HG03039 (cell line): ENCODE measurements around the gene STMN1.
"Not testable (repeated sequence)": the region's sequence is repeated elsewhere in the genome, so short reads cannot be mapped to it uniquely, and the experiment has no call there.

Experiments
- ATAC-seq: cut with Tn5 transposase; IDR thresholded peaks from one replicate; pipeline ENCODE4 v1.9.1; 2021; ENCODE audit warnings: mild to moderate bottlenecking, moderate library complexity; ENCODE audit not compliant: unreplicated experiment

The STMN1 gene

DNA sequence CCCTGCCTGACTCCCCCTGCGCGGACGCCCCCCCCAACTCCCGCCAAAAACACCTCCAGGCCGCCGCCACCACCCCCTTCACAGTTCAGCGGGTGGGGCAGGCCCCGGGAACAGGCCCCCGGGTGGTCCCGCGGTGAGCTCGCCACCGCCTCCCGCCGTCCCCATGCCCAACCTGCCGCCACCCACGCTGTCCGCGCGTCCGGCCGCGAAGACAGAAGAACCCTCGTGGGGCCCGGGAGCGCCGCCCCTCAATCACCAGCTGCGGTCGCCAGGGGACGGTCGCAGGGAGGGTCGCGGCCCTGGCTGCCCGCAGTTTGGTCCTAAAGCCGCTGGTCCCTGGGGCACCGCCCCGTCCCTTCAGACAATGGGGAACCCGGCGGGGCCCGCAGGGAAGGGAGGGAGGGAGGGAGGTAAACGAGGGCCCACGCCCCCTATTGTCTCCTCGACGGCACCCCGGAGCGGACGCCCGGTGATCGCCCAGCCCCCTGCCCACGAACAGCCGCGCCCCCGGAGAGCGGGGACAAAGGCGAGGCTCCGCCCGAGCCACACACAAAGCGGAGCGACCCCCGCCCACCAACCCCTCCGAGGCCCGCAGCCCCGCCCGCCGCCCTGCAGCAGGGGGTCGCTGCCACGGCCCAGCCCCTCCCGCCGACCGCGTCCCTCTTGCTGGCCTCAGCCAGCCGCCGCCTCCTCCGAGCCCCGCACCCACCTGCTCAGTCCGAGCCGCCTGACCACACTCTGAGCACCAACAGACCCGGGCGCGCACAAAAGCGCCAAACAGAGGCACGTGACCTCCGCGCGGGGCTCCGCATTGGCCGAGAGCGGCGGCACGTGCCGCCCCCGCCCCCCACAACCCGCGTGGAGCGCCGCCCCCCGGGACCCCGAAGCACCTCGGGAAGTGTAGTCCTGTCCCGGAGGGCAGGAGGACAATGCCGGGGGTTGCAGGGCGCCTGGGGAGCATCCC, at the start of gene STMN1:
TSS of gene STMN1 (minus strand) at position 740 of the 964 bp plus-strand sequence. CDS start 1,743 bp downstream, outside the sequence.
- ATAC-seq, result peak; percentile 41

DNA sequence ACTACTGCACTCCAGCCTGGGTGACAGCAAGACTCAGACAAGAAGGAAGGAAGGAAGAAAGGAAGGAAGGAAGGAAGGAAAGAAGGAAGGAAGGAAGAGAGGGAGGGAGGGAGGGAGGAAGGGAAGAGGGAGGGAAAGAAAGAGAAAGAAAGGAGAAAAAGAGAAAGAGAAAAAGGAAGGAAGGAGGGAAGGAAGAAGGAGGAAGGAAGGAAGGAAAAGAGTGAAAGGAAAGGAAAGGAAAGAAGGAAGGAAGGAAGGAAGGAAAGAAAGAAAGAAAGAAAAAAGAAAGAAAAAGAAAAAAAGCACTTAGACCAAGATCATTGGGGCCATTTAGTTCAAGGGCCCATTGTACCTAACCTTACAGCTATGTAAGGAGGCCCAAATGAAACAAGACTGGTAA, 49.3 kb upstream of the STMN1 start:
- no peak for ATAC-seq

DNA sequence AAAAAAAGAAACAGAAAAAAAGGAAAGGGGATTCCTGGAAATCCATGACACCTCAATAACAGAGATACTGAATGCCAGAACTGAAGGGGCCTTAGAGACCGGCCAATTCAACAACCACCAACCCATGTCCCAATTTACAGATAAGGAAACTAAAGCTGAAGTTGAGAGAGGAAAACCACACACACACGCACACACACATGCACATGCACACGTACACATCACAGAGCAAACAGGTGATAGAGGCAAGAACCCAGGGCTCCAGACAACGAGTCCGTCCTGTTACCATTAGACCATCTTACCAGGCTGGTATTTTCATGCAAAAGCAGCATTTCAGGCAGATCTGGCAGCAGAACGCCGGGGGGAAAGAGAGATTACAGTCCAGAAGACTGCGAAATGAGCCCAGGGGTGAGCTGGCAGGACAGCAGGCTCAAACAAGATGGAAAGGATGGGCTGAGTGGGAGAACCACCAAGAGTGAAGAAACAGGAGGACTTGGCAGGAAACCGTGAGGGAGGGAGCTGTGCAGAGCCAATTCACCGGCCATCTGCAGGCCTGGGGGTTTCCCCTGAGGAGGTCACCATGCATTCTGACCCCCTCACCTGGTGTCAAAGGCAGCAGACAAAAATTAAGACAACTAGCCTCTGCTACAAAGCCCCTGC, 48.2 kb upstream of the STMN1 start:
- ATAC-seq, result no peak

DNA sequence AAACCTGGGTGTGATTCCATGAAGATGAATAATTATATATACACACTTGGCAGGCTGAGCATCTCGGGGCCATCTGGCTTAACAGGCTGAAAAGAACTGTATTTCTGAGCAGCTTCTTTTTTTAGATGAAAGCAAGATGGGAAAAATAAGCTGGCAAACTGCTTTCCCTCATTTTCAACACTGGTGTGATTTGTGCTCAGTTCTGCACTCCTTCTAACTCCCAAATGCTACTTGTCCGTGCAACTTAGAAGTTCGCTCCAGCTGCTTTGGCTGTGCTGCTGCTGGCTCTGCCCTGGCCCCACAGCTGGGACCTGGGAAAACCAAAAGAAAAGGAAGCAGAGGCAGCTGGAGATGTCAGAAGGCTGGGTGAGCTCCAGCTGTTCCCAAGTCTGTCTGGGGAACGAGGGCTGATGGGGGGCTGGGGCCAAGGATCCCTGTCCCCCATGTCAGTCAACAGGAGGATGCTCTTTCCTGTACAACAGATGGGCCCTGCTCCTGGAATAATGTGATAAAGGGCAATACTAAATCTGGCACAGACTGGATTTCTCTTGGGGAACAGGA, 46.7 kb upstream of the STMN1 start:
- ATAC-seq, result no peak

DNA sequence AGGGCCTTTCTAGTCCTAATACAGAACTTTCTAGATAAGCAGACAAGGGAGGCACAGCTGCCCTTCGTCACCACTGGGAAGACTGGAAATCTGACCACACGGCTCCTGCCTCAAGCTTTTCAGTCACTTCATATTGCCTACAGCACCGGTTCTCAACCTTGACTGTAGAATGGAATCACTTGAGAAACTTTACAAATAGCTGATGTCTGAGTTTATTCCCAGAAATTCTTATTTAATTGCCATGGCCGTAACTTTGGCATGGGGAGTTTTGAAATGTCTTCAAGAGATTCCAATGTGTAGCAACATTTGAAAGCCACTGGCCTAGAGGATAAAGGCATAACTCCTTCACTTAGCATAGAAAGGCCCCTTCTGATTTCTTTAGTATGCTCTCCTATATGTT, 42.4 kb upstream of the STMN1 start:
- no peak for ATAC-seq

DNA sequence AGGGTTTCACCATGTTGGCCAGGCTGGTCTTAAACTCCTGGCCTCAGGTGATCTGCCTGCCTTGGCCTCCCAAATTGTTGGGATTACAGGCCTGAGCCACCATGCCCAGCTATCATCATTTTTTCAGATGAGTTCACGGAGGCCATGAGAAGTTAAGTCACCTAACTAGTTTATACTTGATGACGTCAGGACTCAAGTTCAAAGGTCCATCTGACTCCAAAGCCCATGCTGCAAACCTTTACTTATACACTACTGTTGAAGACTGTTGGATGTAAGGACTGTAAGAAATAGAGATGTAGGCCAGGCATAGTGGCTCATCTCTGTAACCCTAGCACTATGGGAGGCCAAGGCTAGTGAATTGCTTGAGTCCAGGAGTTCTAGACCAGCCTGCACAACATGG, 40.8 kb upstream of the STMN1 start:
- no peak for ATAC-seq

DNA sequence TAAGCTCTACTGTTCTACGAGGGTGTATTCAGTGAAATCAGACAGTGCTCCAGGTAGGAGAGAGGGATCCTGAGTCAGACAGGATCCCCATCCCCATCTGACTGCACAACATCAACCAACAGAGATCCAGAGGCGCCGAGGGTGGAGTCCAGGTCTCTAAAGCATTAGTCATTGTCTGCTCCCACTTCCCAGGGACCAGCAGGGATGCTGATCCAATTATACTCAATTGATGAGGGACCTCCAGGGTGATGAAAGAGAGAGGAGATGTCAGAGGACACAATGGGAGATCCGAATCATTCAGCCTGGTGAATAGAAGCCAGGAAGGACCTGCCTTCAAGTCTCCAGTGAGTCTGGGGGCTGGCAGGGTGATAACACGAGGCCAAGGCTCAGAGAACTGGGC, 39.5 kb upstream of the STMN1 start:
- ATAC-seq, result no peak

DNA sequence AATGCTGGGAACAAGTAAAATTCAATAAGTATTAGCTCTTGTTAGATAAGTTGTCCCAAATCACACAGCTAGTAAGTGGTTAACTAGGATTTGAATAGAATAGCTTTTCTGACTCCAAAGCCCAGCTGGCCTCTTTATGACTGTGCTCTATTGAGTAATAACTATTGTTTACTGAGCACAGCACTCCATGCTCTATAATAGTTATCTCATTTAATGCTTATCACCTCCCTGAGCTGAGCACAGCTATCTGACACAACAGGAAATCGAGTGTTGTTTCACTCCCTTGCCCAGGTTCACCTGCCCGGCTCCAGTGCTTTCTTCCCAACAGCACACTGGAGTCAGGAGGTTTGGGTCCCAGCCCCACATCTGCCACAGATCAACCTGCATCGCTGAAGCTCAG, 38.8 kb upstream of the STMN1 start:
- ATAC-seq, result no peak

DNA sequence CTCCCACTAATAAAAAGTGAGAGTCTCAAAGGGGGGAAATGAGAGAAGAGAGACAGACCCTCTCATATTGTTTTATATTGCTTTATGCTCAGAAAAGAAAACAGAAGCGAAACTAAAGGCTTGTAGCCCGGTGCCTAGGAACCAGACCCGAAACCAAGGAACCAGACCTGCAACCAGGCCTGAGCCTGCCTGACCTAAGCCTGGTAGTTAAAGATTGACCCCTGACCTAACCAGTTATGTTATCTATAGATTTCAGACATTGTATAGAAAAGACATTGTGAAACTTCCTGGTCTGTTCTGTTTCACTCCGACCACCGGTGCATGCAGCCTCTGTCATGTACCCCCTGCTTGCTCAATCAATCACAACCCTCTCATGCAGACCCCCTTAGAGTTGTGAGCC, 37.3 kb upstream of the STMN1 start:
- ATAC-seq, result not testable (repeated sequence)

DNA sequence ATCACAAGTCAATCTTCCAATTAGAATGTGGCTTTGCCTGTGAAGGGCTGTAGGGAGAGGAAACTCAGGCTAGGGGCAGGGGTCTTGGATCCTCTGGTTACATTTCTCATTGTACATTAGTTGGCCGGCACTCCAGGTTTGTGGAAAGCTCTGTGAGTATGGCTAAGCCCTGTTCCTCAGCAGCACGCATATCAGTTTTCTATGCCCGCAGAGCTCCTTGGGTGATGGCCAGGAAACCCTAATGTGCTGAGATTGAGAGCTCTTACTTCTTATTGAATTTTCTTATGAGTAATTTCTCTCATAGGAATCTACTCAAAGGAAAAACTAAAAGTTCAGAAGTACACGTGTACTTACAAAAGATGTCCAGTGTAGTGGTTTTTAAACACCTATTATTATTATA, 30.7 kb upstream of the STMN1 start:
- ATAC-seq, result no peak

DNA sequence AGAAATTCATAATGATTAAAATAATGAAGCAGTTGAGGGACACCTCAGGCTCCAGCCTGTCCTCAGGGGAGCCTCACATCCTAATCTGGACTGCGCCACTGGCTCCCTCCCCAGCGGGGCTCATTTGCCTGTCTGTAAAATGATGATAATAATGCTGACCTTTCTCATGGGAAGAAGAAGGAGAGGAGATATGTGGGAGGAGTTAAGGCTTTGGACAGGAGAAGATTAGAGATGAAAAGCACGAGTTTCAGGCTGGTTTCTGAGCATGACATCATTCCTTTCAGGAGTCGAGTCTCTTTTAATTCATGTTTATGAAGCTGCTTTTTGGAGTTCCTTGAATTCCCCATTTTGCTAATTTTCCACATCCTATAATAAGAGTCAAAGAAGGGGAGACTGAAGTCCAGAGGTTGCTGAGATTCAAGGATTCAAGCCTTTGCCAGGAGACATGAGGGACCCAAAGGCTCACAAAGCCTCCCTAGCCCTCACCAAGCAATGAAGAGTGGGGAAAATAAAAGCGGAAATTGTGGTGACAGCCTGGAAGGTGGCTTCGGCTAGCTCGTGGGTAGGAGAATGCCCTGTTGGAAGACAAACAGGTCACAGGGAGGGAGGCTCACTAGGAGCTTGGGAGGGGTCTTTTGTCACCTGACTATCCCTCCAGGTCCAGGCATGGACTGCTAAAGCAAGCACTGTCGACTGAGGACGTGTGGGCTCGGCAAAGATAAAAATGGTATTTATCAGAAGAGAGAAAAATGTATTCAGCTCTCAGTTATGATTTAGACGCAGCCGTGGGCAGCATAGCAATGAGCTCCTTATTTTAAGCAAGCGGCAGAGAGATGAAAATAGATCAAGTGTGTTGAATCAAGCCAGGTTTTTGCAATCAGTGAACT, 27.5 kb upstream of the STMN1 start:
- ATAC-seq, result no peak

DNA sequence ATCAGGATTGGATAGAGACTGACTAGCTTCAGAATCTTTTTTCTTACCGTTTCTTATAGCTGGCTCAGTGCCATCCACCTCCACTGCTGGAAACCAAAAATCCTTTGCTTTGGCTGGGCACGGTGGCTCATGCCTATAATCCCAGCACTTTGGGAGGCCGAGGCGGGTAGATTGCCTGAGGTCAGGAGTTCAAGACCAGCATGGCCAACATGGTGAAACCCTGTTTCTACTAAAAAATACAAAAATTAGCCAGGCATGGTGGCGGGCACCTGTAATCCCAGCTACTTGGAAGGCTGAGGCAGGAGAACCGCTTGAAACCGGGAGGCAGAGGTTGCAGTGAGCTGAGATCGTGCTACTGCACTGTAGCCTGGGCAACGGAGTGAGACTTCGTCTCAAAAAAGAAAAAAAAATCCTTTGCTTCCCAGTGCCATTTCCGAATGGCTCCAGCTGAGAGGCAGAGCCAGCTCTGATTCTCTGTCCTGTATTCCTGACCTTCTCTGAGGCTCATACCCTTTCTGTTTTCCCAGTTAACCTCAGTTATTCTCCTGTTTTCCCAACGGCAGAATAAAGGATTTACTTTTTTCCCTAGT, 26.7 kb upstream of the STMN1 start:
- ATAC-seq, result not testable (repeated sequence)

DNA sequence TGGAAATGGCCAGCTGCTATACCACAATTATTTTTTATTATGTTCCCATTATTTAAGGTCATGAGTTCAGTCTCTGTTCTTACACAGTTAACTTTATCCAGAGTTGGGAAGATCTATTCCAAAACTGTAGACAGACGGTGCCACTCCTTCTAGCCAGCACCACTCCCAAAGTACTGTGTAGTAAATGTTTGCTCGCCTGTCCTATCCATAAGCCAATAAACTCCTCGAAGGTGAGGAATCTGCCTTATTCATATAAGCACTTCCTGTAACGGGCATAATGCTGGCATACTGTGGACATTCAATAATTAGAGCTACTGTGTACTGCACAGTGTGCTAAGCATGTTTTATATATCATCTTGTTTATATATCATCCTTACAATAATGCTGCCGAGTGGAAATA, 26.1 kb upstream of the STMN1 start:
- no peak for ATAC-seq

DNA sequence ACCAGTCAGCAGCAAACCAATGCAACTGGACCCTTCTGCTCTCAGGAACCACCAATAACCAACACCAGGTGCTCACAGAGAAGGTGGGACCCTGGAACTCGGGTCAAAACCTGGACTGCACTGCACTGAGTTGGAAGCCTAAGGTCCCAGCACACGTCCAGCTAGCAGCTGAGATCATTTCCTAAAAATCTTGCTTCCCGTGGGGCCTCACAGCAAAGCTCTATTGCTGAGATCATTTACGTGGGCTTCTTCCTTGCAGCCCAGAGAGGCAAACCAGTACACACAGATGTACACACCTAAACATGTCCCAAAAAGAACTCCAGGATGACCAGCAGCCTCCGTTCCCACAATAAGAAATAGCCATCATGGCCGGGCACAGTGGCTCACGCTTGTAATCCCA, 22.8 kb upstream of the STMN1 start:
- no peak for ATAC-seq

DNA sequence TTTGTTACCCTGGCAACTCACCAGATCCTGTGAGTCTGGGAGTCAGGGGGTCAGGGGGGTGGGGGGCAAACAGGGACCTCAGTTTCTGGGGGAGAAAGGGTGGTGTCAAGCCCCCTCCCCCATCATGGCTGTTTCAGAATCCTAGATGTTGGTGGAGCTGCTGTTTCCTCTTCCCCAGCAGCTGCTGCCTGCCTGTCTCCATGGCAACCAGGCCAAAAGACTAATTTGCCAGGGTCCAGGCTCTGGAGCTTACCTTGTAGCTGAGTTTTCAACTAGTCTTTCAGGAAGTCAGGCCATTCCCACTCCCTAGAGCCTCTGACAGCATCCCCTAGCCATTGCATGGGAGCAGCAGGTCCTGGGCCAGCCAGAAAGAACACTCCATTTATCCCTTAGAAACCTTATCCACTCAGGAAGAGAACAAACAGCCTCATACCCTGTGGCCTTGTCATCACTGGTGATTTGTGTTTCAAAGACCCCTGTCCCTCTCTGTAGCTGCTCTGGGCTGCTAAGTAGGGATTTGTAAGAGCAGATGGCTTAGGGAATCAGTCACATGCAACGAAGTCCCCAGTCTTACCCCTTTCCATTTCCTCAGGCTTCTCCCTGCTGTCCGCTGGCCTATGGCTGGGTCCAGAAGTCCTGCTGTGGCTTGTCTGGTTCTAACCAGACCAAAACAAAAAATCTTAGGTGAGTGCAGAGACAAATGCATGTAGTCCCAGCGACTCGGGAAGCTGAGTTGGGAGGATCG, 21.5 kb upstream of the STMN1 start:
- ATAC-seq, result no peak

DNA sequence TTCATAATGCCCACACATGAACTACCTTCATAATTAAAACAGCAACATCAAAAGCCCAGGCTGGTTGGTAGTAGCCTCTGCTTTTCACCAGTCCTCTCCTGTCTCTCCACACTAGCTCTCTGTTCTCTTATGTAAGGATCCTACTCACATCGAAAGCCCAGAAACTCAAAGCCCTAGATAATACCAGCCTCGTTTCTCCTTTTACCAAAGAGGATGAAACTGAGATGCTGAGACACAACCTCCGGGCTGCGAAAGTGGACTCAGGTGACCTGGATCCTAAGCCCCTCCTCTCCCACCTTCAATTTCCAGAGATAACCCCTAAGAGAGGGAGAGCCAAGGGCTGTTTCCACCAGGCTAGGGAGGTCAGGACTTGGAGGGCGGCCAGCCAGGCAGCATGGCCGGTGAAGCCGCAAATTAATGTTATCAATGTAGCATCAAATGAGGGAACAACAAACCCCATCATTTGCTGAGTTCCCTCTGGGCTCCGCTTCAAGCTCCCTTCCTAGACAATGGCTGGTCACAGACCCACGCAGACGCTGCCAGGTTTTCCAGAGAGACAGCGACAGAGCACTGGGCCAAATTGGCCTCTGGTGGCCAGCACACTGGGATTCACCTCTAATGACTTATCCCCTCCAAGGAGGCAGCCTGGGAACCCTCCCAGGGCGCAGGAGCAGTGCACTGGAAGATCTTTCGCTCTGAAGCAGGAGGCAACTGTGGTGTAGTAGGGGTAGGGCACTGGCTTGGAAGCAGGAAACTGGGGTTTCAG, 20.7 kb upstream of the STMN1 start:
- ATAC-seq, result no peak

DNA sequence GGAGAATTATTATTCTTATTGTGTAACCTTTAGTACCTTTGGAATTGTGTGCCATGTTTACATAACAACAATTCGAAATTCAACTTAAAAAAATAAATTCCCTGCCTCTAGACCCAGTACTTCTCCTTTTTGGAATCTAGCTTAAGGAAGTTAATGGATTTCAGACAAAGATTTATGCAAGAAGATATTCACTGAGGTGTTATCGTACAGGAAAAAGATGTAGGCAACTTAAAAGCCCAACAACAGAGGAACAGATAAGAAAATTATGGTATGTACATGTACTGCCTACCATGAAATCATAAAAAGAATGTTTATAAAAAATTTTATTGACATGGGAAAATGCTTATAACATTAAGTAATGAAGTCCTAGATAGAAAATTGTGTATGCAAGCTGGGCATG, 18.2 kb upstream of the STMN1 start:
- ATAC-seq, result no peak

DNA sequence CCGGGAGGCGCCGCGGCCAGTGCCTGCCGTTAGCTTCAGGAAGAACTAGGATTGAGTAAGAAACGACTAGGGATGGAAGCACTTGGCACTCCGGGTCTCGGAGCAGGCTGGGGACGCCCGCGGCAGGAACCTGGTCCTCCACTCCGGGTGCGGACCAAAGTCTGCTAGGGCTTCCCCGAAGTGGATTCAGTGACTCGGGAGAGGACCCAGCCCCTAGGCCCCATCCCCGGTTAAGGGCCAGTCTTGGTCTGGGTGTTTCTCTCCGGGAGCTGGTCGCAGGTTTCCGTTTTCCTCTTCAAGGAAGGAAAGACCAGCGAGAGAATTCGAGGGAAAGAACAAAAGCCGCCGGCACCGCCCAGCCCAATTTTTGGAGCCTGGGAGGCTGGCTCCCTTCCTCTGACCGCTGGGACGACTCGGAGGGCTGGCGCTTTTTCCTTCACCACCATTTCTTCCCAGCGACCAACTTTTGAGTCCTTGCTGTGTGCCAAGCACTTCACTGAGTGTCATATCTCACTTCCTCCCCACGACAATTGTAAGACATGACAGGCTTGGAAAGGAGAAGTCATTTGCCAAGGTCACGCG, 16.8 kb upstream of the STMN1 start:
- ATAC-seq, result no peak
